Osteocyte (in vitro differentiated cells): Measurements from ENCODE around the gene PDE6A. TPM values are rescaled to one million over a fixed set of nuclear protein-coding genes. Genes with fewer than 3 reads are reported as not detected.

Experiments used
- DNase-seq: peaks from one replicate; pipeline ENCODE4 v3.0.0; 2021; ENCODE audit warnings: mixed read lengths; ENCODE audit not compliant: unreplicated experiment; ENCODE audit errors: extremely low spot score
- H3K27ac Mint-ChIP-seq: one replicate; pipeline ENCODE4 v1.8.0; 2021; ENCODE audit warnings: mild to moderate bottlenecking, mixed read lengths; ENCODE audit not compliant: unreplicated experiment
- H3K27me3 Mint-ChIP-seq: one replicate; pipeline ENCODE4 v1.8.0; 2021; ENCODE audit warnings: mixed read lengths; ENCODE audit not compliant: unreplicated experiment
- H3K36me3 Mint-ChIP-seq: one replicate; pipeline ENCODE4 v1.8.0; 2021; ENCODE audit warnings: mixed read lengths; ENCODE audit not compliant: unreplicated experiment
- H3K4me1 Mint-ChIP-seq: one replicate; pipeline ENCODE4 v1.8.0; 2021; ENCODE audit warnings: mixed read lengths; ENCODE audit not compliant: unreplicated experiment
- H3K4me3 Mint-ChIP-seq: one replicate; pipeline ENCODE4 v1.8.0; 2021; ENCODE audit warnings: mild to moderate bottlenecking, moderate library complexity, mixed read lengths; ENCODE audit not compliant: unreplicated experiment
- H3K9me3 Mint-ChIP-seq: one replicate; pipeline ENCODE4 v1.8.0; 2021; ENCODE audit warnings: mixed read lengths; ENCODE audit not compliant: unreplicated experiment
- CTCF ChIP-seq: fragments of 200-600 bp; sonication (generic); IDR thresholded peaks from 2 replicates; pipeline ENCODE4 v1.5.0; 2021; ENCODE audit warnings: antibody characterized with exemption, mild to moderate bottlenecking, moderate library complexity
- total RNA-seq: library from RNA; stranded (reverse); gene quantifications from 2 replicates; pipeline ENCODE4 v1.2.1, GENCODE V29; 2021

Gene PDE6A
- total RNA-seq, 1 donor from 2014 or later, result not detected

- DNase-seq, result no peak
- Mint-ChIP-seq H3K27me3 (no peaks in the 10 kb centered on the region), H3K9me3 (no peaks in the 10 kb centered on the region), H3K27ac (peak overlapping the region; percentile 99), H3K36me3 (no peaks in the 10 kb centered on the region), H3K4me3 (peak overlapping the region; percentile 88), H3K4me1 (peaks cover 52% of the 10 kb centered on the region)
- TF ChIP-seq CTCF, result peak; percentile 62
These were observed 15.0 kb upstream of the PDE6A start for GRCh38 chr5:149959406-149960236.

DNA sequence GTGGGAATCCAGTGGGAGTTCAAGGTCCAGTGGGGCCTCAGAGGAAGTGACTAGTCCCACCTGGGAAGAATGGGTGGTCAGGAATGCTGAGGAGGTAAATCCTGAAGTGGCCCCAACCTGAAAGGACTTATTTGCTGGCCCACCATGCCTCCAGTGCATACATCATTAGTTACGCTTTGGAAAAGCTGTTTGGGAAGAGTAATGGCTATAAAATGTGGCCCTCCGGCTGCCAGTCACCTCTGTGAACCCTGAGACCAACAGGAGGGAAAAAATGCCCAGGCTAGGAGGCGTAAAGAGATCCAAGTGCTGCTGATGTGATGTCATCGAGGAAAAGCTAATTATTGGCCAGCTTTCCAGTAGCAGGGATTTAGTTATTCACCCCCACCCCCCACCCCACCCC lies 13.3 kb upstream of the PDE6A start:
- DNase-seq, result no peak
- Mint-ChIP-seq H3K4me3 (no peak overlapping the region), H3K27ac (no peak overlapping the region), H3K4me1 (peaks cover 53% of the 10 kb centered on the region), H3K9me3 (no peaks in the 10 kb centered on the region), H3K27me3 (no peaks in the 10 kb centered on the region), H3K36me3 (no peaks in the 10 kb centered on the region)
- TF ChIP-seq CTCF, result no peak

GRCh38 chr5:149956685-149957084 lies 12.1 kb upstream of the PDE6A start:
- TF ChIP-seq CTCF, result no peak
- Mint-ChIP-seq H3K27me3 (no peaks in the 10 kb centered on the region), H3K36me3 (no peaks in the 10 kb centered on the region), H3K4me1 (peaks cover 45% of the 10 kb centered on the region), H3K9me3 (no peaks in the 10 kb centered on the region), H3K4me3 (no peak overlapping the region), H3K27ac (peak overlapping the region; percentile 45)
- no peak for DNase-seq

- no peak overlapping the region for H3K4me3 Mint-ChIP-seq
- H3K36me3 Mint-ChIP-seq, result no peaks in the 10 kb centered on the region
- no peak for DNase-seq
- peaks cover 33% of the 10 kb centered on the region for H3K4me1 Mint-ChIP-seq
- no peaks in the 10 kb centered on the region for H3K9me3 Mint-ChIP-seq
- no peaks in the 10 kb centered on the region for H3K27me3 Mint-ChIP-seq
- H3K27ac Mint-ChIP-seq, result no peak overlapping the region
- no peak for TF ChIP-seq CTCF
These were observed 10.2 kb upstream of the PDE6A start for GRCh38 chr5:149954798-149955197.

GRCh38 chr5:149953436-149954121 lies 9.0 kb upstream of the PDE6A start:
- Mint-ChIP-seq H3K36me3 (no peaks in the 10 kb centered on the region), H3K27ac (no peak overlapping the region), H3K4me3 (no peak overlapping the region), H3K27me3 (peaks cover under 1% of the 10 kb centered on the region), H3K4me1 (peaks cover 23% of the 10 kb centered on the region), H3K9me3 (no peaks in the 10 kb centered on the region)
- no peak for TF ChIP-seq CTCF
- DNase-seq, result no peak
